GM18517 (cell line): ENCODE data around the gene BASP1.
"Not testable (repeated sequence)": the region's sequence is repeated elsewhere in the genome, so short reads cannot be mapped to it uniquely, and the experiment has no call there.

Experiments used
- ATAC-seq: cut with Tn5 transposase; IDR thresholded peaks from one replicate; pipeline ENCODE4 v1.9.1; 2021; ENCODE audit warnings: mild to moderate bottlenecking, moderate library complexity; ENCODE audit not compliant: unreplicated experiment

BASP1 gene

GRCh38 chr5:17311811-17312210, 94.4 kb downstream of the BASP1 start:
- not testable (repeated sequence) for ATAC-seq

GRCh38 chr5:17312358-17312757, 94.9 kb downstream of the BASP1 start:
- ATAC-seq, result no peak

GRCh38 chr5:17314907-17315471, 97.6 kb downstream of the BASP1 start:
- ATAC-seq, result peak; percentile 24

- no peak for ATAC-seq
Observed at GRCh38 chr5:17315710-17316221, 98.3 kb downstream of the BASP1 start.

DNA sequence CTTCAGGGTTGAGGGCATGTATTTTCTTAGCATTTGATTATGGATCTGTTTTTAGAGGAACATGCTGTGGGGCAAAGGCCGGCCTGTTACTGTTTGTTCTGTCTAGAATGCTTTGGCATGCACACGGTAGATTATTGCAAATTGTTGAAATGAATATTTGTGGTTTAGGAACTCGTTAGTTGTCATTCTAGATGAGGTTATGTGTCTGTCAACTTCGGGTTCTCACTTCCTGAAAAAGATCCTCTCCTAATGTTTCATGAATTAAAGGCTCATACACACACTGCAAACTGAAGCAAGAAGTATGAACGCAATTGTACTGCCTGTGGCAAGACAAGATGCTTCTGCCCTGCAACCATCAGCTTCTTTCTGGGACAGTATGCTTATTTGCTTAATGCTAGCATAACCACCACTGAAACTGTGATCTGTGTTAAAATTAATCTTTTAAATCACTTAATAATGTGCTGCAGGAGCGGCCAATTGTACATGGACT, 99.6 kb downstream of the BASP1 start:
- peak; percentile 70 for ATAC-seq

- peak; percentile 40 for ATAC-seq
Observed at GRCh38 chr5:17317473-17317872, 100.0 kb downstream of the BASP1 start.

- ATAC-seq, result not testable (repeated sequence)
Observed at GRCh38 chr5:17319095-17319494, 101.7 kb downstream of the BASP1 start.

GRCh38 chr5:17325770-17326599, 108.6 kb downstream of the BASP1 start:
- ATAC-seq, result no peak
